HepG2 (cell line): ENCODE data around the gene HEYL.

Source experiments
- CTCF ChIP-seq: sonication (generic); formaldehyde crosslinking; IDR thresholded peaks from 2 replicates; pipeline ENCODE4 v1.5.0; 2020; ENCODE audit warnings: mild to moderate bottlenecking, missing genetic modification reagents, moderate library complexity
- ELF1 ChIP-seq: sonication (generic); formaldehyde crosslinking; IDR thresholded peaks from 2 replicates; pipeline ENCODE4 v1.4.0; 2020; ENCODE audit warnings: missing genetic modification reagents
- ELF4 ChIP-seq: sonication (generic); formaldehyde crosslinking; IDR thresholded peaks from 2 replicates; pipeline ENCODE4 v1.5.0; 2020; ENCODE audit warnings: missing genetic modification reagents, mild to moderate bottlenecking, moderate library complexity, borderline replicate concordance
- MED1 ChIP-seq: sonication (generic); formaldehyde crosslinking; IDR thresholded peaks from 2 replicates; pipeline ENCODE4 v1.4.0; 2020; ENCODE audit warnings: missing genetic modification reagents
- RELA ChIP-seq: sonication (generic); formaldehyde crosslinking; IDR thresholded peaks from 2 replicates; pipeline ENCODE4 v1.4.0; 2020; ENCODE audit warnings: missing genetic modification reagents
- ZKSCAN1 ChIP-seq: fragments of 150-350 bp; IDR thresholded peaks from 2 replicates; pipeline ENCODE4 v1.6.1; 2014; ENCODE audit warnings: low read length
- ZNF784 ChIP-seq: sonication (generic); formaldehyde crosslinking; IDR thresholded peaks from 2 replicates; pipeline ENCODE4 v1.5.1; 2020; ENCODE audit warnings: missing genetic modification reagents, mild to moderate bottlenecking, borderline replicate concordance
- ZSCAN21 ChIP-seq: sonication (generic); formaldehyde crosslinking; IDR thresholded peaks from 2 replicates; pipeline ENCODE4 v1.8.0; 2022; ENCODE audit warnings: mild to moderate bottlenecking, missing genetic modification reagents, moderate library complexity, borderline replicate concordance

DNA sequence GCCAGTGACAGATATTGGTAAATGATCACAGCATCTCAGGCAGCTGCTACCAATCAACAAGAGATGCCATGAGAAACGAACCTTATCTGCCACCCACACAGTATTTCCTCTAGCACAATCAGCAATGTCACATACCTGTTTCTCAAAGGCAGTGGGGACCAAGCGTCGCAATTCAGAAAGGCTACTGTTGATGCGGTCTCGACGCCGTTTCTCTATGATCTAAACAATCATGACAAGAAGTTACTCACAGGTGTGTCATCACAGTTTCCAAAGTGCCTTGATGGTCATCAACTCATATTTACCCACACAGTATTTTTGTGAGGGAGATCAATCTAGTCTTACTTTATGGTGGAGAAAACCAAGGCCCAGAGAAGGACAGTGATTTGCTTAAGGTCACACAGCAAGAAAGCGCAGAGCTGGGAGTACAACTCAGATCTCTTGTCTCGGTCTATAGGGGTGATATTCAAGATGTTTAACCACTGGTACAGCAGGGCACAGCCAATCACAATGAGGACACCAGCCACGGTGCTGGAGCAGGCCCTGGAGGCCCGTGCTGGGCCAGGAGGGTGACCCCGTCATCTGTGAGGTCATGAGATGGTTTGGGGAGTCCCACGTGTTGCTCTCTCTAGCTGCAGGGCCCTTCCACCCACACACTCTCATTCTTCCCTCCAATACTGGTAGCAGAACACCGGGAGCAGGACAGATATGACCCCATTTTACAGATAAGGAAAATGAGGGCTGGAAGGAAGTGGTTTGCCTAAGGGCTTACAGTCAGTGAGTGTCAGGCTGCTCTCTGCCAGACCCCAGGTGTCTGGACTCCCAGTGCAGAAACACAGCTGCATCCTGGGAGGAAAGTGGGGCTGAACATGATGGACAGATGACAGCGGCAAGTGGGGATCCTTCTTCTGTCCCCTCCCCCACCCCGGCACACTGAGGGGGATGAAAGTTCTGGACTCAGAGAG, 7.8 kb downstream of the HEYL start:
- TF ChIP-seq CTCF (no peak), ZKSCAN1 (no peak), ELF1 (CRISPR knock-in tag) (no peak), MED1 (CRISPR knock-in tag) (no peak), ELF4 (CRISPR knock-in tag) (no peak), ZNF784 (CRISPR knock-in tag) (no peak), RELA (CRISPR knock-in tag) (no peak), ZSCAN21 (CRISPR knock-in tag) (no peak)
